A549 (cell line): ENCODE measurements around the gene ZBTB16.

Experiments
- CHD4 ChIP-seq: fragments of 200-600 bp; sonication (generic); IDR thresholded peaks from 2 replicates; pipeline ENCODE4 v1.6.1; 2016; ENCODE audit warnings: antibody characterized with exemption, mild to moderate bottlenecking, borderline replicate concordance
- EP300 ChIP-seq, 2 experiments: fragments of >200 bp; sonication (Bioruptor Twin); formaldehyde crosslinking; IDR thresholded peaks; 2 replicates in 1 of 2; 3 replicates in 1 of 2; pipeline ENCODE4 v1.6.1; 2016 to 2017
- HOXA7 ChIP-seq: fragments of 250-450 bp; sonication (Bioruptor Pico); IDR thresholded peaks from 2 replicates; pipeline ENCODE4 v1.5.0; 2020; ENCODE audit warnings: mild to moderate bottlenecking, moderate library complexity
- MAFK ChIP-seq: fragments of 450-650 bp; IDR thresholded peaks from 2 replicates; pipeline ENCODE4 v1.6.1; 2014; ENCODE audit not compliant: partially characterized antibody
- MAZ ChIP-seq: fragments of 150-350 bp; IDR thresholded peaks from 2 replicates; pipeline ENCODE4 v1.6.1; 2014; ENCODE audit warnings: antibody characterized with exemption, low read depth, low read length, borderline replicate concordance
- MYC ChIP-seq: IDR thresholded peaks from 2 replicates; pipeline ENCODE4 v1.6.1; 2012; ENCODE audit warnings: mild to moderate bottlenecking, inconsistent platforms, low read length, improper control_type of control experiment, borderline replicate concordance
- POLR2A ChIP-seq: IDR thresholded peaks from 2 replicates; pipeline ENCODE4 v1.6.1; 2012; ENCODE audit warnings: mild to moderate bottlenecking, low read length
- RAD21 ChIP-seq, 2 experiments: fragments of >200 bp in 1 of 2; sonication (Bioruptor Twin) in 1 of 2; formaldehyde crosslinking in 1 of 2; IDR thresholded peaks in 1 of 2; conservative IDR thresholded peaks in 1 of 2; 2 replicates in 1 of 2; 3 replicates in 1 of 2; pipeline ENCODE4 v1.6.1; 2012 to 2018; ENCODE audit warnings: inconsistent platforms in 1 of 2
- RFX5 ChIP-seq: fragments of 450-650 bp; IDR thresholded peaks from 2 replicates; pipeline ENCODE4 v1.7.1; 2014; ENCODE audit warnings: antibody characterized with exemption, mild to moderate bottlenecking, moderate library complexity
- TF ChIP-seq, protein P1 (sequence below): fragments of >200 bp; sonication (Bioruptor Twin); formaldehyde crosslinking; IDR thresholded peaks from 3 replicates; pipeline ENCODE4 v1.5.1; 2016
- TF ChIP-seq, protein P2 (sequence below): fragments of 200-600 bp; sonication (generic); IDR thresholded peaks from 2 replicates; pipeline ENCODE4 v1.6.1; 2016; ENCODE audit warnings: antibody characterized with exemption, mild to moderate bottlenecking, moderate library complexity

DNA sequence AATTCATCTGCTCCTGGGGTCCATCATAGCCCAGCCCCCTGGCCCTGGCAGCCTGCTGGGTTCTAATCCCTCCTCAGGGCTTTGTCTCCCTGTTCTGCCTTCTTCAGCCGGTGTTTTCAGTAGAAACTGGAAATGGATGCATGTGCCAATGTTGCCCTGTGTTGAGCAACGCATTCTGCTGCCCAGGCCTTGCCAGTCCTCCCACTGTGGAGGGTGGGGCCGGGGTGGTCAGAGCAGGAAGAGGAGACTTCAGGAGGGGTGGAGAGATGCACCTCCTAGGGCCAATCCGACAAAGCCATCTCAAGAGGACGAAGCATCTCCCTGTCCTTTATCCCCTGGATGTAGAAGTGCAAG, 27.6 kb upstream of the ZBTB16 start:
- TF ChIP-seq, protein P1, sequence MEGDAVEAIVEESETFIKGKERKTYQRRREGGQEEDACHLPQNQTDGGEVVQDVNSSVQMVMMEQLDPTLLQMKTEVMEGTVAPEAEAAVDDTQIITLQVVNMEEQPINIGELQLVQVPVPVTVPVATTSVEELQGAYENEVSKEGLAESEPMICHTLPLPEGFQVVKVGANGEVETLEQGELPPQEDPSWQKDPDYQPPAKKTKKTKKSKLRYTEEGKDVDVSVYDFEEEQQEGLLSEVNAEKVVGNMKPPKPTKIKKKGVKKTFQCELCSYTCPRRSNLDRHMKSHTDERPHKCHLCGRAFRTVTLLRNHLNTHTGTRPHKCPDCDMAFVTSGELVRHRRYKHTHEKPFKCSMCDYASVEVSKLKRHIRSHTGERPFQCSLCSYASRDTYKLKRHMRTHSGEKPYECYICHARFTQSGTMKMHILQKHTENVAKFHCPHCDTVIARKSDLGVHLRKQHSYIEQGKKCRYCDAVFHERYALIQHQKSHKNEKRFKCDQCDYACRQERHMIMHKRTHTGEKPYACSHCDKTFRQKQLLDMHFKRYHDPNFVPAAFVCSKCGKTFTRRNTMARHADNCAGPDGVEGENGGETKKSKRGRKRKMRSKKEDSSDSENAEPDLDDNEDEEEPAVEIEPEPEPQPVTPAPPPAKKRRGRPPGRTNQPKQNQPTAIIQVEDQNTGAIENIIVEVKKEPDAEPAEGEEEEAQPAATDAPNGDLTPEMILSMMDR, result no peak
- TF ChIP-seq POLR2A, result no peak
- TF ChIP-seq EP300 (IDR thresholded peaks at IDR 0.05), result no peak
- no peak for TF ChIP-seq RAD21 (conservative IDR thresholded peaks at IDR 0.05 in 1 of 2, IDR thresholded peaks at IDR 0.05 in 1 of 2)
- no peak for TF ChIP-seq RFX5
- no peak for TF ChIP-seq CHD4
- no peak for TF ChIP-seq HOXA7 (CRISPR knock-in tag)
- TF ChIP-seq, protein P2, sequence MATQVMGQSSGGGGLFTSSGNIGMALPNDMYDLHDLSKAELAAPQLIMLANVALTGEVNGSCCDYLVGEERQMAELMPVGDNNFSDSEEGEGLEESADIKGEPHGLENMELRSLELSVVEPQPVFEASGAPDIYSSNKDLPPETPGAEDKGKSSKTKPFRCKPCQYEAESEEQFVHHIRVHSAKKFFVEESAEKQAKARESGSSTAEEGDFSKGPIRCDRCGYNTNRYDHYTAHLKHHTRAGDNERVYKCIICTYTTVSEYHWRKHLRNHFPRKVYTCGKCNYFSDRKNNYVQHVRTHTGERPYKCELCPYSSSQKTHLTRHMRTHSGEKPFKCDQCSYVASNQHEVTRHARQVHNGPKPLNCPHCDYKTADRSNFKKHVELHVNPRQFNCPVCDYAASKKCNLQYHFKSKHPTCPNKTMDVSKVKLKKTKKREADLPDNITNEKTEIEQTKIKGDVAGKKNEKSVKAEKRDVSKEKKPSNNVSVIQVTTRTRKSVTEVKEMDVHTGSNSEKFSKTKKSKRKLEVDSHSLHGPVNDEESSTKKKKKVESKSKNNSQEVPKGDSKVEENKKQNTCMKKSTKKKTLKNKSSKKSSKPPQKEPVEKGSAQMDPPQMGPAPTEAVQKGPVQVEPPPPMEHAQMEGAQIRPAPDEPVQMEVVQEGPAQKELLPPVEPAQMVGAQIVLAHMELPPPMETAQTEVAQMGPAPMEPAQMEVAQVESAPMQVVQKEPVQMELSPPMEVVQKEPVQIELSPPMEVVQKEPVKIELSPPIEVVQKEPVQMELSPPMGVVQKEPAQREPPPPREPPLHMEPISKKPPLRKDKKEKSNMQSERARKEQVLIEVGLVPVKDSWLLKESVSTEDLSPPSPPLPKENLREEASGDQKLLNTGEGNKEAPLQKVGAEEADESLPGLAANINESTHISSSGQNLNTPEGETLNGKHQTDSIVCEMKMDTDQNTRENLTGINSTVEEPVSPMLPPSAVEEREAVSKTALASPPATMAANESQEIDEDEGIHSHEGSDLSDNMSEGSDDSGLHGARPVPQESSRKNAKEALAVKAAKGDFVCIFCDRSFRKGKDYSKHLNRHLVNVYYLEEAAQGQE, result no peak
- TF ChIP-seq MAFK, result no peak
- TF ChIP-seq MAZ, result no peak
- TF ChIP-seq MYC, result no peak
